HCT116 (cell line): ENCODE data around the gene GPR61. TPM values are rescaled to one million over a fixed set of nuclear protein-coding genes. Genes with fewer than 3 reads are reported as not detected.

Source experiments
- ATAC-seq: fragments of 200-7000 bp; cut with Tn5 transposase; 2 replicates; pipeline ENCODE4 v1.9.1; 2020; ENCODE audit warnings: mild to moderate bottlenecking, moderate library complexity
- BruUV-seq: library from RNA; stranded (reverse); fragments of 400-500 nt; replicated peaks from 2 replicates; lab custom pipeline; 2021; lab: Mats Ljungman, UMichigan
- CTCF ChIA-PET: fragments of 300-600 bp; sonication (Branson Sonifier 250); formaldehyde crosslinking; loops from one replicate; lab custom pipeline; 2021; ENCODE audit warnings: antibody characterized with exemption; lab: Charles Lee
- POLR2A ChIA-PET: fragments of 300-600, 350-600 bp; sonication (Branson Sonifier 250); formaldehyde crosslinking; loops from one replicate; lab custom pipeline; 2021; ENCODE audit warnings: antibody characterized with exemption; lab: Charles Lee
- RAD21 ChIA-PET, 2 experiments: fragments of 300-600 bp; sonication (Branson Sonifier 250); formaldehyde crosslinking; loops; one replicate each; lab custom pipeline; 2023; ENCODE audit warnings: low total read pairs in 2 of 2; ENCODE audit not compliant: uncharacterized antibody in 2 of 2, unreplicated experiment in 2 of 2, low non-redundant PET in 1 of 2; lab: Charles Lee
- DNase-seq: peaks from one replicate; pipeline ENCODE4 v3.0.0-alpha.2; 2010; ENCODE audit warnings: low read depth, low spot score
- H2AFZ ChIP-seq: fragments of 200-600 bp; shearing (Covaris generic), sonication (generic); 2 replicates; pipeline ENCODE4 v1.6.1; 2017; ENCODE audit warnings: low read depth, mixed run types, mixed read lengths, antibody characterized with exemption, low read length; ENCODE audit not compliant: poor library complexity, severe bottlenecking
- H3K27ac ChIP-seq: 2 replicates; pipeline ENCODE4 v1.5.1; 2012; ENCODE audit warnings: low read depth, low read length
- H3K27me3 ChIP-seq: fragments of 200-600 bp; sonication (generic); 2 replicates; pipeline ENCODE4 v1.6.1; 2016; ENCODE audit warnings: mixed run types, low read length, mixed read lengths; ENCODE audit not compliant: insufficient read depth
- H3K36me3 ChIP-seq, 2 experiments: fragments of 200-500 bp in 1 of 2; fragments of 200-600 bp in 1 of 2; sonication (Bioruptor generic) in 1 of 2; sonication (generic) in 1 of 2; 2 replicates each; pipeline versions ENCODE4 v1.5.1 to v1.6.1; 2014 to 2016; ENCODE audit warnings: low read length in 2 of 2, inconsistent platforms in 1 of 2, mixed read lengths in 1 of 2, mixed run types in 1 of 2; ENCODE audit not compliant: insufficient read depth in 2 of 2, control insufficient read depth in 1 of 2
- H3K4me1 ChIP-seq, 2 experiments: fragments of 200-600 bp in 1 of 2; sonication (generic) in 1 of 2; 2 replicates each; pipeline versions ENCODE4 v1.5.1 to v1.6.1; 2012 to 2017; ENCODE audit warnings: low read length in 2 of 2, inconsistent platforms in 1 of 2, mild to moderate bottlenecking in 1 of 2, mixed read lengths in 1 of 2, mixed run types in 1 of 2, moderate library complexity in 1 of 2; ENCODE audit not compliant: insufficient read depth in 2 of 2, control insufficient read depth in 1 of 2
- H3K4me2 ChIP-seq: fragments of 200-600 bp; sonication (generic); 2 replicates; pipeline ENCODE4 v1.6.1; 2017; ENCODE audit warnings: mixed run types, low read length, mixed read lengths
- H3K4me3 ChIP-seq, 2 experiments: fragments of 200-600 bp in 1 of 2; sonication (generic) in 1 of 2; replicated peaks in 1 of 2; 2 replicates each; pipeline ENCODE4 v1.5.1; 2011 to 2016; ENCODE audit warnings: low read length in 2 of 2, control low read depth in 1 of 2, low read depth in 1 of 2, mild to moderate bottlenecking in 1 of 2, mixed read lengths in 1 of 2, mixed run types in 1 of 2
- H3K79me2 ChIP-seq: fragments of 200-600 bp; sonication (generic); 2 replicates; pipeline ENCODE4 v1.6.1; 2017; ENCODE audit warnings: mild to moderate bottlenecking, mixed run types, low read length, moderate library complexity, mixed read lengths; ENCODE audit not compliant: insufficient read depth
- H3K9ac ChIP-seq: fragments of 200-600 bp; sonication (generic); 2 replicates; pipeline ENCODE4 v1.6.1; 2016; ENCODE audit warnings: low read length, mixed read lengths
- H3K9me2 ChIP-seq: fragments of 200-600 bp; sonication (generic), shearing (Covaris generic); 2 replicates; pipeline ENCODE4 v1.6.1; 2017; ENCODE audit warnings: mixed run types, mild to moderate bottlenecking, moderate library complexity; ENCODE audit not compliant: insufficient read depth
- H3K9me3 ChIP-seq, 2 experiments: fragments of 200-500 bp in 1 of 2; fragments of 200-600 bp in 1 of 2; sonication (Bioruptor generic) in 1 of 2; sonication (generic) in 1 of 2; 2 replicates each; pipeline ENCODE4 v1.6.1; 2014 to 2017; ENCODE audit warnings: low read length in 2 of 2, mixed read lengths in 2 of 2, inconsistent platforms in 1 of 2, low read depth in 1 of 2, mild to moderate bottlenecking in 1 of 2, mixed run types in 1 of 2, moderate library complexity in 1 of 2; ENCODE audit not compliant: control insufficient read depth in 1 of 2, insufficient read depth in 1 of 2
- H4K20me1 ChIP-seq: fragments of 200-600 bp; sonication (generic), shearing (Covaris generic); 2 replicates; pipeline ENCODE4 v1.6.1; 2017; ENCODE audit warnings: mixed run types, mild to moderate bottlenecking, moderate library complexity; ENCODE audit not compliant: insufficient read depth
- CTCF ChIP-seq, 3 experiments: fragments of 200-600 bp in 1 of 3; sonication (generic) in 1 of 3; IDR thresholded peaks in 2 of 3; conservative IDR thresholded peaks in 1 of 3; 2 replicates each; pipeline ENCODE4 v1.5.1; 2012 to 2017; ENCODE audit warnings: low read depth in 2 of 3, low read length in 2 of 3, antibody characterized with exemption in 1 of 3, borderline replicate concordance in 1 of 3, control low read depth in 1 of 3, mild to moderate bottlenecking in 1 of 3, mixed read lengths in 1 of 3, mixed run types in 1 of 3, moderate library complexity in 1 of 3; ENCODE audit not compliant: insufficient read depth in 1 of 3
- ELF1 ChIP-seq: IDR thresholded peaks from 2 replicates; pipeline ENCODE4 v1.6.1; 2012; ENCODE audit warnings: low read depth, borderline replicate concordance
- FOSL1 ChIP-seq: IDR thresholded peaks from 2 replicates; pipeline ENCODE4 v1.6.1; 2012; ENCODE audit warnings: low read depth
- POLR2AphosphoS5 ChIP-seq: IDR thresholded peaks from 2 replicates; pipeline ENCODE4 v1.6.1; 2011; ENCODE audit warnings: mild to moderate bottlenecking, low read depth, low read length, moderate library complexity
- SIN3A ChIP-seq: IDR thresholded peaks from 2 replicates; pipeline ENCODE4 v1.6.1; 2012; ENCODE audit warnings: low read depth
- SP1 ChIP-seq: IDR thresholded peaks from 2 replicates; pipeline ENCODE4 v1.6.1; 2012; ENCODE audit warnings: low read depth
- TCF7L2 ChIP-seq: IDR thresholded peaks from 2 replicates; pipeline ENCODE4 v1.7.0; 2011; ENCODE audit warnings: borderline replicate concordance, inconsistent platforms; ENCODE audit not compliant: insufficient read depth, insufficient read length; ENCODE audit errors: extremely low read depth
- ZFX ChIP-seq: fragments of 450-650 bp; IDR thresholded peaks from 2 replicates; pipeline ENCODE4 v1.6.1; 2017
- intact Hi-C: fragments of 100-400 bp; cut with micrococcal nuclease; formaldehyde crosslinking; loops from 2 replicates; pipeline ENCODE4 v1.10.0; 2022
- total RNA-seq: library from RNA; stranded (reverse); gene quantifications from one replicate; pipeline ENCODE4 v1.2.1, GENCODE V29; 2021; ENCODE audit not compliant: unreplicated experiment
- TF ChIP-seq, protein P1 (sequence below): IDR thresholded peaks from 2 replicates; pipeline ENCODE4 v1.6.1; 2012

Gene GPR61
- total RNA-seq, 1 experiment from 2014 or later = not detected

DNA sequence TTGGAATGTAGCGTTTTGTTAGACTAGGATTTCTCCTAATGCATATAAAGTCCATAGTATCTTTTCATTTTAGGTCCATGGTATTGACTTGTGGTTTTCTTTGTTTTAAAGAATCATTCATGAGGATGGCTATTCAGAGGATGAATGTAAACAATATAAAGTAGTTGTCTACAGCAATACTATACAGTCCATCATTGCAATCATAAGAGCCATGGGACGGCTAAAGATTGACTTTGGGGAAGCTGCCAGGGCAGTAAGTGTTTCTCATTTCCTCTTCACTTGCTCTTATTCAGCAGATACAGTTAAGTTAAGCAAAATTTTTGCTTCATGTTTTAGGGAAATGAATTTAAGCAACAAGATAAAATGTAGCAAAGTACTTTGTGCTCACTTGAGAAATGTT, 34.1 kb downstream of the GPR61 start:
- no peaks in the 10 kb centered on the region for H3K27me3 ChIP-seq
- H3K4me3 ChIP-seq = no peak overlapping the region
- no peak overlapping the region for H3K27ac ChIP-seq
- ChIA-PET CTCF (no interaction called here), RAD21 (no interaction called here)
- BruUV-seq = no TSS peak
- intact Hi-C loops = no loop called here
- no peak for DNase-seq
- peaks cover 4% of the 10 kb centered on the region; the same call in 1 of the 2 replicates for H4K20me1 ChIP-seq
- ATAC-seq = no peak
- H3K79me2 ChIP-seq = peaks cover 69% of the 10 kb centered on the region
- TF ChIP-seq TCF7L2 (no peak), POLR2AphosphoS5 (no peak), ZFX (no peak), SIN3A (no peak), ELF1 (no peak)
- TF ChIP-seq, all 23 proteins: peak for 0
- no peak overlapping the region for H3K9ac ChIP-seq
- H3K9me3 ChIP-seq = no peaks in the 10 kb centered on the region
- 0 out of 4 replicates have a peak, but pooled peaks cover 0 to 2% of the 10 kb centered on the region in 2 experiments for H3K36me3 ChIP-seq
- no peak overlapping the region for H2AFZ ChIP-seq
- no peaks in the 10 kb centered on the region for H3K4me1 ChIP-seq
- no peak overlapping the region for H3K4me2 ChIP-seq
- POLR2A ChIA-PET = interaction anchor here (1.0 kb wide), 1 partner anchor 9 kb away, joined by 3 read pairs; no protein-coding TSS in a partner anchor
- H3K9me2 ChIP-seq = no peaks in the 10 kb centered on the region

- BruUV-seq = no TSS peak
- CTCF ChIA-PET = interaction anchor here (1.5 kb wide), 1 partner anchor 61 kb away, joined by 3 read pairs; no protein-coding TSS in a partner anchor
- TF ChIP-seq, protein P1, sequence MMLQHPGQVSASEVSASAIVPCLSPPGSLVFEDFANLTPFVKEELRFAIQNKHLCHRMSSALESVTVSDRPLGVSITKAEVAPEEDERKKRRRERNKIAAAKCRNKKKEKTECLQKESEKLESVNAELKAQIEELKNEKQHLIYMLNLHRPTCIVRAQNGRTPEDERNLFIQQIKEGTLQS = no peak
- no peak for TF ChIP-seq FOSL1
- TF ChIP-seq SP1 = no peak
- TF ChIP-seq CTCF (IDR thresholded peaks at IDR 0.05 in 2 of 3, conservative IDR thresholded peaks at IDR 0.05 in 1 of 3; ENCODE audit: borderline replicate concordance in 1 of 3, insufficient read depth in 1 of 3, low read depth in 2 of 3, low read length in 2 of 3) = no peak
Observed at GRCh38 chr1:109578947-109579443, 39.3 kb downstream of the GPR61 start.

More at GRCh38 chr1:109578947-109579443, 39.3 kb downstream of the GPR61 start:
- no peak overlapping the region for H3K4me3 ChIP-seq
- H2AFZ ChIP-seq = no peak overlapping the region
- ChIA-PET RAD21 (no interaction called here), POLR2A (interaction anchor here (1.2 kb wide), 1 partner anchor 9 kb away, joined by 3 read pairs; no protein-coding TSS in a partner anchor)
- no peak overlapping the region for H3K4me2 ChIP-seq
- no peak overlapping the region for H3K9ac ChIP-seq
- DNase-seq = no peak
- H3K79me2 ChIP-seq = peaks cover 33% of the 10 kb centered on the region; the same call in 1 of the 2 replicates
- no peaks in the 10 kb centered on the region for H3K9me3 ChIP-seq
- intact Hi-C loops = no loop called here
- no peaks in the 10 kb centered on the region for H3K27me3 ChIP-seq
- H3K9me2 ChIP-seq = no peaks in the 10 kb centered on the region
- no peaks in the 10 kb centered on the region for H3K4me1 ChIP-seq
- H4K20me1 ChIP-seq = no peaks in the 10 kb centered on the region
- peaks cover 4 to 14% of the 10 kb centered on the region in 2 experiments; a peak in 3 of 4 replicates for H3K36me3 ChIP-seq
- ATAC-seq = no peak
- H3K27ac ChIP-seq = no peak overlapping the region
